Stimulated activated CD8-positive, alpha-beta memory T cell treated with anti-CD3 and anti-CD28 coated beads, Interleukin-15, amount 100 ng/mL, for 1 hour (primary cell): ENCODE data around the gene NACC2.
"Not testable (repeated sequence)": the region's sequence is repeated elsewhere in the genome, so short reads cannot be mapped to it uniquely, and the experiment has no call there.

Experiments
- DNase-seq: peaks from one replicate; pipeline ENCODE4 v3.0.0-alpha.2; 2020; ENCODE audit warnings: low read depth

The NACC2 gene

DNA sequence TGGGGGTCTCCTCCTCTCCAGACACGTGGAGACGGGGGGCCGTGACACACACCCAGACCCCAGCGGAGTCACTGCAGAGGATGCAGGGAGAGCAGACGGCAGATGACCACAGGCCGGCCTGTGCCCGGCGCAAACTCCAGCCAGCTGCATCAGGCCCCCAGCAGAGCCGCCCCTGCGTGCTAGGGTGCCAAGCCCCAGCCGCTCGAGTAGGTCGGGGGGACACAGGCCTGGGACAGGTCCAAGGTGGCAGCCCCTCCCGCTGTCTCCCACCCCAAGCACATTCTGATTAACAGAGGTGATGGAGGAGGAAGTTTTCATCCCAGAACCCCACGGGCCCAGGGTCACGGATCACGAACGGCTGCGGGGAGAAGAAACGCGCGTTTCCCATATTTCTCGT lies 14.4 kb downstream of the NACC2 start:
- no peak for DNase-seq

GRCh38 chr9:136079916-136080246 lies 15.2 kb downstream of the NACC2 start:
- DNase-seq = no peak

DNA sequence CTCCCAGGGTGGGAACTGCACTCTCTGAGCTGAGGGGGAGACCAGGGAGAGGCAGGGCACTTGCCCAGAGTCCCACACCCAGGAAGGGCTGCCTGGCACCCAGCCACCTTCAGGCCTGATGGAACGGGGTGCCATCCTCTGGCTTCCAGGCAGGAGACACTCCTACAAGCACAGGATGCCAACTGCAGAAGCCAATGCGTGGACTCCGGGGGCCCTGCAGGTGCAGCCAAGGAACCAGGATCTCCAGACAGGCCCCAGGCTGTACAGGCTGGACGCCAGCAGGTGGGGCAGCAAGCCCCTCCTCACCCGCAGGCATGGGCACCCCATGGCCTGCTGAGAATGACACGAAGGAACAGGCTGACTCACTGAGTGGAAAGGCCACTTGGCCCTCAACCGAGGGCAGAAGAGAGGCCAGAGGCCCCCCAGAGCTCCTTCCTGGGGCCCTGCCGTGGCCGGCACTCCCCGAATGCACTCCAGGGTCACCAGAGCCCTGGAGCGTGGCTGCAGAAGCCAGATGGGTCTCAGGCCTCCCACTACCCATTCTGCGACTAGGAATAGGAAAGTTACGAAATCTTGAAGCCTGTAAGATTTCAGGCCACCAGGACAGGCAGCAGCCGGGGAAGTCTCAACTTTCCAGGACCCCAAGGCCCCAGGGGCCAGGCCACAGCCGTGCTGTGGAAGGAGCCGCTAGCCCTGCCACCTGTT lies 15.7 kb downstream of the NACC2 start:
- no peak for DNase-seq

DNA sequence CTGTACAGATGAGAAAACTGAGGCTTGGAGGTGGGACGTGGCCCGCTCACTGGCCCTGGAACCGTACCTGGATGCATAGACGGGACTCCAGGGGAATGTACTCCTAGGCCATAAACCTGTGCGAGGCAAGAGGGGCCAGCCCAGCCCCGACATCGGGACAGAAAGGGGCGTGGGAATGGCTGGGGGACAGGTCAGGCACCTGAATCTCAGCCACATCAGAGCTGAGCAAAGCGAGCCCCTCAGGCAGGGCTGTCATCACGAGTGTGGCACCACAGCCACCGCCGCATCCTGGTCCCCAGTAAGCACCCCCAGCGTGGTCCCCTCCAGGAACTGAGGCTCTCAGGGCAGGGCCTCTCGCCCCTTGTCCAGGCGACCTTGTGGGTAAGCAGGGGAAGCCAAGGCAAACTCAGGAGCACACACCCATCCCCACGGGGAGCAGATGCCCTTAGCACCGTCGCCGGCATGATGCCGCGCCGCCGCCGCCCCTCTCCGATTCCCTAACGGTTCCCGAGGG lies 16.5 kb downstream of the NACC2 start:
- DNase-seq = no peak

GRCh38 chr9:136078024-136078423 lies 17.1 kb downstream of the NACC2 start:
- no peak for DNase-seq

DNA sequence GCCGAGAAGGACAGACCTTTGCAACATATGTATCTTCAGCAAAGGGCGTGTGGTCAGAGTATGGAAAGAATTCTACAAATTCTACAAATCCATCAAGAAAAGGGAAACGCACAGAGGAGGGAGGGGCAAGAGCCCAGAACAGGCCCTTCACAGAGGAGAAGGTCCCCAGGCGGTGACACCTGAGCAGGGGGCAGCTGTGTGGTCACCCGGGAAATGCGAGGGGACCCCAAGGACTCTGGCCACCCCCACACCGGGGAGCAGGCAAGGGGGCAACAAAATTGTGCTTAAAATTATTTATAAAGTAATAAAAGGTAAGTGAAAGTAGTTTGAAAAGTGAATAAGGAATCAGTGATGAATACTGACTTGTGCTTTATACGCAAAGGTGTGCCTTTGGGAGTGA lies 17.6 kb downstream of the NACC2 start:
- DNase-seq = no peak

DNA sequence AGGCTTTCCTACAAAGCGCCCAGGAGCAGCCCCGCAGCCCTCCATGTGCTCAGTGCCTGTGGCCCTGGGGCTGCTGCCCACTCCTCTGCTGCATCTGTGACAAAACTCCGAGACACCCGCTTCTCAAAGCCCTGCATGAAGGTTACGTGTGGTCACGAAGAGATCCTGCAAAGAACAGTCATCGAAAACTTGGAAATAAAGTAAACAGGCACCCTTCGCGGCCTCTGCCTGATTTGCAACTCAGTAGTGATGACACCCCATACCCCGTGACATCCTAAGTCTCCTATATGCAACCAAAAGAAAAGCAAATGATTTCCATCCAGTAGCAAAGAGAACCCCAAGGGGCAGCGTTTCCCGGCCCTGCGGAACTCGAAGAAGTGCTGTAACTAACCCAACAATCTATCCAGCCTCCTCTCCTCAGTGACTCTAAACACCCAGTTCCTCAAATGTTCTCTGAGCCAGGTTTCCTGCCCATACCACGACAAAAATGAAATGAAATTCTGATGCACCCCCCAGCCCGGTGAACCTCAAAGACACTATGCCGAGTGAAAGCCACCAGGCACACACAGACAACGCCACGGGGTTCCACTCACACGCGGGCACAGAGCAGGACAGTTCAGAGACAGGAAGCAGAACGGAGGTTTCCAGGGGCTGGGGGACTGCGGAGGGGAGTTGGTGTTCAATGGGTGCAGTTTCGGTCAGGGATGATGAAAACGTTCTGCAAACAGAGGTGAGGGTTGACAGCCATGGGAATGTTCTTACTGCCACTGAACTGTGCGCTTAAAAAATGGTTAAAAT lies 19.0 kb downstream of the NACC2 start:
- no peak for DNase-seq

- no peak for DNase-seq
Observed at GRCh38 chr9:136075134-136075841, 19.8 kb downstream of the NACC2 start.

DNA sequence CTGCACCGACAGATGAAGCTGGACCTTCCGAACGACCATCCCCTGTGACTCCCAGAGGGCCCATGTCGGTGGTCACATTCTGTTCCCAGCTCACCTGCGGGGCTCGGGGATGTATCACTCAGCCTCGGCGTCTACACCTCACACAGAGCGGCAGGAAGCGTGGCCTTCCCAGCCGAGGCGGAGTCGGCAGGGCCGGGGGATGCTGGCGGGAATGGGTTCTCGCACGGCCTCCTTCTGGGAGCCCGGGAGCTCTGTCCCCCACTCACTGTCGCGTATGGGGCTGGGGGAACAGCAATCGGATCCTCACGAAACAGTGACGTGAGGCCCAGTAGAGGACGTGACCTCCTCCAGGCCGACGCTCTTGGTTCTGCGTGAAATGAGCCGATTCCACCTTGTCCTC lies 20.4 kb downstream of the NACC2 start:
- no peak for DNase-seq

DNA sequence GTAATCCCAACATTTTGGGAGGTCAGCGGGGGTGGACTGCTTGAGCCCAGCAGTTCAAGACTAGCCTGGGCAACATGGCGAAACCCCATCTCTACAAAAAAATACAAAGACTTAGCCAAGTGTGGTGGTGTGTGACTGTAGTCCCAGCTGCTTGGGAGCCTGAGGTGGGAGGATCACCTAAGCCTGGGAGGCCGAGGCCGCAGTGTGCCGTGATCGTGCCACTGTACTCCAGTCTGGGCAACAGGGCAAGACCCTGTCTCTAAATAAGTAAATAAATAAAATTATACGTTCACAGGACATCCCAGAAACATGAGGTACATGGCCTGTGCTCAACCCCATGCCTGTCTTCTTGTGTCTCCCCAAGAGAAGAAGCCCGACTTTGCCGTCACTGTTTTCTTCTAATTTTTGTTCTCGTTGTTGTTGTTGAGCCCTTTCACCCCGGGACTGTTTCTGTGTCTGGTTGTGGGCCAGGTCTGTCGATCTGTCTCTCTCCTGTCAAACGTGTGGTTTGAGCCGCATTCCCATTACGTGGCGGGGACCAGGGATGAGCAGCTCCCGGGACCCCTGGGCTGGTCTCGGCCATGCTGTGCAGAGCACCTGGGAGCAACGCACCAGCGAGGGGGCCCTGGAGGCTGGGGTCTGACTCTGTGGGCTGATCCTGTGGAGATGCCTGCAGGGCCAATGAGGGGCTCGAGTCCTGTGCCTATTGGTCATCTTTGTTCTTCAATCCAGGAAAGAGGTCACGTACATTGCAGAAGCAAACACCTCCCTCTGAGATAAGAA lies 32.2 kb downstream of the NACC2 start:
- DNase-seq = no peak

- DNase-seq = not testable (repeated sequence)
Observed at GRCh38 chr9:136061916-136062315, 33.2 kb downstream of the NACC2 start.

- no peak for DNase-seq
Observed at GRCh38 chr9:136061405-136061804, 33.7 kb downstream of the NACC2 start.

DNA sequence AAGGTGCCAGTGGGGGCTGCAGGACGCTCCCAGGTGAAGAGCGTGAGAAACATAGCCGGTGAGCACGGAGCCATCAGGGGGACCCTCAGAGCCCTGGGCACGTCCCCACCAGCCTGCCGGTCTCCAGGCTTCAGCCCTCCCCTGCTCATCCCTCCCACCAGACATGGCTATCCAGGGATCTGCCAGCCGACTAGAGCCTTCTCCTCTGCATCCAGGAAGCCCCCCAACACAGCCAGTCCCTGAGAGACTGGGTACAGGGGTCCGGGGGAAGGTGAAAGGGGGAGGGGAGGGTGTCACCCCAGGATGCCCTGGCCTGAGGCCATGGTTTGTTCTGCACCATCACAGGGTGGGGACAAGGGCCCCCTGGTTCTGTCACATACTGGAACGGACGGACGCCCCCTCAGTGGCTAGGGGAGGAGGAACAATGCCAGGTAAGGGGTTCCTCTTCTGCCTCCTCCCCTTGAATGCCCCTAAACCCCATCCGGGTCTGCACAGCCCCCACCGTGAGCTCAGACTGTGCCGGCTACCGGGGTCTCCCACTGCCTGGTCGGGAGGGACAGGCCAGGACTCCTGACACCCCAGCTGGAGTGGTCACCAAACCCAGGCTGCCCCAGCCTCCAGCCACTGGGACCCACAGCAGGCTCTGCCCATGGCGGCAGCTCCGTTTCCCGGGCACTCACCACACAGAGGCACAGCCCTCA lies 34.3 kb downstream of the NACC2 start:
- no peak for DNase-seq

- no peak for DNase-seq
Observed at GRCh38 chr9:136059851-136060670, 35.0 kb downstream of the NACC2 start.

- DNase-seq = no peak
Observed at GRCh38 chr9:136059321-136059791, 35.7 kb downstream of the NACC2 start.

DNA sequence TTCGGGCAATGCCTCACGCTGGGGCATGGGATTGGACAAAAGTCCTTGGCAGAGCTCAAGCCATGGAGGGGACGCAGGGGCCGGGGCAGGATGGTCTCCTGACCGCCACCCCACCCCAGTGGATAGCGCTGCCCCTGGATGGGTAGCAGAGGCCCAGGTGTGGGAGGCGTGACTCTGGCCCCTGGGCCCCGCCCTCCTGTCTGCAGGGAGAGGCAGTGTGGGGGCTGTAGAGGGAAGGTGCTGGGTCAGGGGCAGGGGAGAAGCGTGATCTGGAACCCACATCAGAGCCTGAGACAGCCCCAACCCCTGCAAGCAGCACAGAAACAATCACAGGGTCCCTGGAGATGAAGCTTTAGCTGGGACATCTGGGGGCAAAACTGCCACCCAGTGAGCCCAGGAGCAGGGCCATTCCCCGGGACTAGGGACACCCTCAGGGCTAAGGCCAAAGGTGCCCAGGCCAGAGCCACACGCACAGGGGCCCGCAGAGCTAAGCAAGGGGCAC lies 36.2 kb downstream of the NACC2 start:
- DNase-seq = no peak

GRCh38 chr9:136058084-136058483 lies 37.0 kb downstream of the NACC2 start:
- no peak for DNase-seq

GRCh38 chr9:136057236-136058081 lies 37.6 kb downstream of the NACC2 start:
- no peak for DNase-seq

DNA sequence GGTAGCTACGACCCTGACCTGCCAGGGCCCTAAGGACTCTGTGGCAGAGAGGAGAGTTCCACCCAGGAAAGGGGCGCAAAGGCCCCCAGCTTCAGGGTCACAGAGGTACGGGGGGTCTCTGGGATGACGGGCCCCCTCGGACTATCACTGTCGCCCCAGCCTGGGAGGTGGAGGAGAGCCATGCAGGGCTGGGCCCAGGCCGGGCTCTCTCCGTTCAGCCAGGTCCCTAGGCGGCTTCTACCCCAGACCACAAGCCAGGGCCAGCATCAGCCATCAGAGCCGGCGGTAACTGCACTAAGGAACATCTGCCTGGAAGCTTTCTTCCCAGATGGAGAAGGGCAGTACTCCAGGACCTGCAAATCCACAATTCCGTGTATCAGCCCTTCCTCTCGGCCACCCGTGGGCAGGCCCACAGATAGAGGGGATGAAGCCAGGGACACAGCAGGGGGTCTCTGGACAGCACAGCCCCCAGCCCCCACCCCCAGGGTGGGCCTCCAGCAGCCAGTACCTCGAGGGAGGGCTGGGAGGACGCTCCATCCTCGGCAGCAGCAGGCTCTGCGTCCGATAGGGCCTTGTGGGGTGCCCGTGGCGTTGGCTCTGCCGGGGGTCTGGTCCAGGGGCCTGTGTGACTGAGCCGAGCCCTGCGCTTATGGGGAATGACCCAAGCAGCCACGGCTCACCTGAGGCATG lies 38.4 kb downstream of the NACC2 start:
- DNase-seq = no peak
